Heart right ventricle (tissue), 16 donors: ENCODE data around the gene ZRANB2. TPM values are rescaled to one million over a fixed set of nuclear protein-coding genes. Genes with fewer than 3 reads are reported as not detected.

Experiments used
- ATAC-seq, 8 donors: fragments of 200-7000 bp; cut with Tn5 transposase; one replicate each; pipeline ENCODE4 v1.9.1; 2020; ENCODE audit warnings: mild to moderate bottlenecking in 8 of 8, moderate library complexity in 8 of 8, moderate number of reproducible peaks in 1 of 8
- DNase-seq, 2 donors: peaks; one replicate each; pipeline ENCODE4 v3.0.0-alpha.2; 2020
- H3K27ac ChIP-seq, 10 donors: fragments of 200-600 bp; sonication (generic) in 2 of 10; one replicate each; pipeline versions ENCODE4 v1.5.0 to v1.8.0; 2020 to 2022; ENCODE audit warnings: mild to moderate bottlenecking in 3 of 10
- H3K27me3 ChIP-seq, 7 donors: fragments of 200-600 bp; one replicate each; pipeline ENCODE4 v1.8.0; 2021 to 2022; ENCODE audit warnings: mild to moderate bottlenecking in 2 of 7
- H3K36me3 ChIP-seq, 9 donors: fragments of 200-600 bp; sonication (generic) in 1 of 9; one replicate each; pipeline versions ENCODE4 v1.5.0 to v1.8.0; 2020 to 2022; ENCODE audit warnings: mild to moderate bottlenecking in 2 of 9
- H3K4me1 ChIP-seq, 9 donors: fragments of 200-600 bp; sonication (generic) in 1 of 9; one replicate each; pipeline versions ENCODE4 v1.5.0 to v1.8.0; 2020 to 2022; ENCODE audit warnings: mild to moderate bottlenecking in 4 of 9
- H3K4me3 ChIP-seq, 10 donors: fragments of 200-600 bp; sonication (generic) in 2 of 10; one replicate each; pipeline versions ENCODE4 v1.5.0 to v1.8.0; 2020 to 2022; ENCODE audit warnings: mild to moderate bottlenecking in 7 of 10, moderate library complexity in 2 of 10
- H3K9me3 ChIP-seq, 11 donors: fragments of 200-600 bp in 10 of 11; sonication (generic) in 2 of 11; one replicate each; pipeline versions ENCODE4 v1.5.0 to v1.8.0; 2013 to 2022; ENCODE audit warnings: mild to moderate bottlenecking in 2 of 11, control low read depth in 1 of 11, moderate library complexity in 1 of 11
- WGBS, 2 donors: extraction: QIAGEN DNeasy Blood & Tissue Kit; methylation state at CpG; one replicate each; pipeline ENCODE4 v1.1.7; 2013; ENCODE audit warnings: inconsistent platforms in 1 of 2; 5-methylcytosine and 5-hydroxymethylcytosine counted together
- intact Hi-C, 10 donors: fragments of 100-400 bp; cut with DNase I; formaldehyde crosslinking; loops; one replicate each; pipeline versions ENCODE4 v1.11.1 to v1.14.2; 2022
- polyA plus RNA-seq, 2 donors: library from polyadenylated mRNA; stranded (reverse); fragments of 200-250 nt; gene quantifications; one replicate each; pipeline ENCODE4 v1.2.3, GENCODE V29; 2013
- total RNA-seq, 10 donors: library from RNA; stranded (reverse); fragmentation: NEBNext Ultra II Directional in 3 of 10; extraction: Animal tissue kit (Norgen Biotek cat#: 25700) in 3 of 10; gene quantifications; one replicate each; pipeline versions ENCODE4 v1.2.1 to v1.2.4, GENCODE V29; 2021 to 2023
- TF ChIP-seq, protein P1 (sequence below), 9 donors: fragments of 200-600 bp; sonication (generic) in 2 of 9; IDR thresholded peaks; one replicate each; pipeline versions ENCODE4 v1.5.0 to v1.8.0; 2021 to 2022; ENCODE audit warnings: antibody characterized with exemption in 9 of 9, mild to moderate bottlenecking in 5 of 9, moderate library complexity in 1 of 9
- donor health status: Arrhythmogenic right ventricular cardiomyopathy.
- donor health status: ischemic (EF 13 %, LVEDD 7.1; RV severe dilation, severe dysfunction).
- donor health status: healthy with polysubstance abuse.
- donor health status: DM: no; HTN: yes; CAD: no.
- donor health status: DM: no; HTN: no; CAD: no.
- donor health status: ischemic (EF 25% LVEDD 6.9; RV normal size, moderate dysfunction).
- donor health status: ischemic (EF 25% LVEDD 5.7; RV mildly dilated, moderate dysfunction).
- donor health status: healthy.
- donor health status: DM: yes; HTN: yes; CAD: no.
- donor health status: Ischemic cardiomyopathy.
- donor health status: ischemic (EF 35%, LVEDD 5.7; RV mildly dilated, moderate dysfunction).
- donor health status: nonischemic (EF 11% LVEDD 7.7; RV severe dilation, severe dysfunction).
- donor health status: DM: yes; HTN: yes; CAD: no.
- donor health status: PGD.
- donor health status: ischemic (EF 29% LVEDD 5.4; RV normal size, mild dysfunction).
- donor health status: nonischemic (EF 23%, LVEDD 6.1; RV moderate dilation, normal function).

ZRANB2 gene
- total and polyA plus RNA-seq, 12 donors, result 26.5 to 55.5 (median 48.4) TPM

DNA sequence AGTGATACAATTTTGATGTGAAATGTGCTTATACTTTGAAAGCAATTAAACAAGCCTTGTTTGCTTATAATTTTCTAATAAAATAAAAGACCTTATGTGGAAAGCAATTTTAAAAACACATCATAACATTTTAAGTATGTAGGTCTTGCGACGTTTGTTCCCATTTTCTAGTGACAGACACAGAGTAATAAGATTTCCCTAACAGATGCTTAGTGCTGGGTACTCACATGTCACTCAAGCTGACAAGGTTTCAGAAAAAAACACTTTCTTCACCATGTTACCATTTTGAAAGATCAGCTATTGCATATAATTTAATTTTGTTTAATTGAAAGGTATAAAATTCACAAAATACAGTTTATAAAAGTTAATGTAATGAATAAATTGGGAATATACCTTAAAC lies 14.1 kb upstream of the ZRANB2 start:
- Histone ChIP-seq H3K4me1 (no peaks in the 10 kb centered on the region), H3K27me3 (no peaks in the 10 kb centered on the region), H3K27ac (no peak overlapping the region), H3K36me3 (no peaks in the 10 kb centered on the region), H3K9me3 (no peaks in the 10 kb centered on the region), H3K4me3 (no peak overlapping the region)
- TF ChIP-seq, protein P1, sequence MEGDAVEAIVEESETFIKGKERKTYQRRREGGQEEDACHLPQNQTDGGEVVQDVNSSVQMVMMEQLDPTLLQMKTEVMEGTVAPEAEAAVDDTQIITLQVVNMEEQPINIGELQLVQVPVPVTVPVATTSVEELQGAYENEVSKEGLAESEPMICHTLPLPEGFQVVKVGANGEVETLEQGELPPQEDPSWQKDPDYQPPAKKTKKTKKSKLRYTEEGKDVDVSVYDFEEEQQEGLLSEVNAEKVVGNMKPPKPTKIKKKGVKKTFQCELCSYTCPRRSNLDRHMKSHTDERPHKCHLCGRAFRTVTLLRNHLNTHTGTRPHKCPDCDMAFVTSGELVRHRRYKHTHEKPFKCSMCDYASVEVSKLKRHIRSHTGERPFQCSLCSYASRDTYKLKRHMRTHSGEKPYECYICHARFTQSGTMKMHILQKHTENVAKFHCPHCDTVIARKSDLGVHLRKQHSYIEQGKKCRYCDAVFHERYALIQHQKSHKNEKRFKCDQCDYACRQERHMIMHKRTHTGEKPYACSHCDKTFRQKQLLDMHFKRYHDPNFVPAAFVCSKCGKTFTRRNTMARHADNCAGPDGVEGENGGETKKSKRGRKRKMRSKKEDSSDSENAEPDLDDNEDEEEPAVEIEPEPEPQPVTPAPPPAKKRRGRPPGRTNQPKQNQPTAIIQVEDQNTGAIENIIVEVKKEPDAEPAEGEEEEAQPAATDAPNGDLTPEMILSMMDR (IDR thresholded peaks at IDR 0.05), result no peak
- 95 to 98% methylated on average over 2 of the region's 2 CpGs for WGBS, 2 donors
- no peak for ATAC-seq
- intact Hi-C loops, result loop anchor here in 3 of 10 donors (10.0 kb wide), 2 partner anchors 430 to 440 kb away; no protein-coding TSS in a partner anchor
- no peak for DNase-seq

DNA sequence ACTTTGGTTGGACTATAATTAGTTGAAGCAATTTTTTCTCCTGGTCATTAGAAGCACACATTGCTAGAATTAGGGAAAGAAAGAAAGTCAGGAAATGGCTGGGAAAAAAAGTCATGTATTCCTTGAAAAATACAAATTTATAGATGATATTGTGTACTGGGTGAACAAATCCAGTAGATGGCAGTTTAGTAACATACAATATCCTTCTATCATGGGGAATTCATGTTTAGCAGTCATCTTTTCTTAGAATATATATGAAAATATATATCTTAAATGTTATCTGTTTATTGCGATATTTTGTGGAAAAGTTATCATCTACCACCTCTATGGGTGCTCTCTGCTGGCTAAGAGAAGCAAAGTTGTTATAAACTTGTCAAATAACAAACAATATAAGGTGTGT lies 13.1 kb upstream of the ZRANB2 start:
- intact Hi-C loops, result loop anchor here in 3 of 10 donors (10.0 kb wide), 2 partner anchors 431 to 441 kb away; no protein-coding TSS in a partner anchor
- no peaks in the 10 kb centered on the region for H3K27me3 ChIP-seq
- H3K27ac ChIP-seq, result no peak overlapping the region
- H3K4me1 ChIP-seq, result no peaks in the 10 kb centered on the region
- no peak overlapping the region for H3K4me3 ChIP-seq
- no peaks in the 10 kb centered on the region for H3K9me3 ChIP-seq
- no peak for DNase-seq
- TF ChIP-seq, protein P1 (IDR thresholded peaks at IDR 0.05), result peak in 7 of 9 donors; percentile 20 to 54 (median 42)
- 63 to 76% methylated on average over 1 of the region's 1 CpG for WGBS, 2 donors
- ATAC-seq, result no peak
- no peaks in the 10 kb centered on the region for H3K36me3 ChIP-seq

DNA sequence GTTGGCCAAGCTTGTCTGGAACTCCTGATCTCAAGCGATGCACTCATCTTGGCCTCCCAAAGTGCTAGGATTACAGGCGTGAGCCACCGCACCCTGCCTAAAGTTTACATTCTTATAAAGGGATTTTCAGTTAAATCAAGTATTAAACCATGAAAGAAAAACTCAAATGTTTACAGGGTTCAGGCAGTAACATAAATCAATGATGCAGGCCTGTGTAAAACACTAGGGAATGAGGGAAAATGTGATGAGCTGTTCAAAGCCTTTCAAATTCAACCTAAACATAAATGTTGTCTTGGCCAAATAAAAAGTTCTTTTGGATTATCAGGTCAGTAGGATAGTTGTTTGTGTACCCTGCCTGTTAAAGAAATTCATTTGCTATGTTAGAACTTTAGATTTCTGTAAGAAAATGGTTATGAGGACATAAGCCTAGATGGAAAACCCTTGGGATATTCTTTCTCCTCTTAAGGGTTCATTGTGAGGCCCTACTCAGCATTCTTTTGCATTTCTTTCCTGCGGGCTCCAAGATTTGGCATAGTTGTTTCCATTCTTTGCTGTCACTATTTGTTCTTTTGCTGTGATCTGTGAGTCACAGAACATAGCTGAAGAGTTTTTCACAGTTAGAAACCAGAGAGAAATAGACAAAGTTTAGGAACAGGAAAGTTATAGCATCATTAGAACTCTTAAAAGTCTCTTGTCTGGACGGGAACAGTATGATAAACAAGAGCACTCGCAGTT lies 8.9 kb upstream of the ZRANB2 start:
- DNase-seq (no peak), ATAC-seq (no peak)
- Histone ChIP-seq H3K4me3 (no peak overlapping the region), H3K27ac (no peak overlapping the region), H3K27me3 (no peaks in the 10 kb centered on the region), H3K36me3 (no peaks in the 10 kb centered on the region), H3K9me3 (no peaks in the 10 kb centered on the region), H3K4me1 (peaks cover 0 to 4% (median 0%) of the 10 kb centered on the region in 9 donors)
- intact Hi-C loops, result loop anchor here in 4 of 10 donors (10.0 kb wide), 2 partner anchors 435 to 445 kb away; no protein-coding TSS in a partner anchor
- 79 to 84% methylated on average over 6 of the region's 6 CpGs for WGBS, 2 donors
- TF ChIP-seq, protein P1 (IDR thresholded peaks at IDR 0.05), result no peak

DNA sequence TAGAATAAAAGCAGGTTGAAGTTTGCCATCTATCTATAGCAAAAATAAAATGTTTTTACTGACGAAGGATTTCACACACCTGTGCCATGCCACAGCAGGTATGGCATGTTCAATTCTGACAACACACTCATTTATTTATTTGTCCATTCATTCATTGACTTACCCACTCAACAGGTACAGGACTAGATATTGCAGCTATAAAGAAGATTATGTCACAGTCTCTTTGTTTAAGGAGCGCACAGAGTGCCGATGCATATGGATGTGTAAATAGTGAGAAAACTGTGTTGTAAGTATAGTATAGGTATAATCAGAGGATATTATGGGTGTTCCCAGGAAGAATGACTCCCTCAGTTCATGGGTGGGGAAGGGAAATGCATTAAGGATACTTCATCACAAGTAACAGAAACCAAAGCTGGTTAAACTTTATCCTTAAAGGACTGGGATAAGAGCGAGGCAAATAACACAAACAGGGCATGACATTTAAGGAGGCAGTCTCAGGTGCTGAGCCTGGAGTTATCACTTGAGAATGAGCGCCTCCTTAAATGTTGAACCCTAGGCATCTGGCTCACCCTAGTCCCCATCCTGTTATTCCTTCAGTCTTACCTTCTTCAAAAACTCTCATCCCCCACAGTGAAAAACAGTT lies 7.9 kb upstream of the ZRANB2 start:
- Histone ChIP-seq H3K27me3 (peaks cover 0 to 6% (median 0%) of the 10 kb centered on the region in 7 donors), H3K27ac (no peak overlapping the region), H3K4me3 (no peak overlapping the region), H3K4me1 (peaks cover 0 to 4% (median 0%) of the 10 kb centered on the region in 9 donors), H3K36me3 (no peaks in the 10 kb centered on the region), H3K9me3 (no peaks in the 10 kb centered on the region)
- WGBS, 2 donors, result 81 to 87% methylated on average over 5 of the region's 5 CpGs
- ATAC-seq, result no peak
- no peak for DNase-seq
- TF ChIP-seq, protein P1 (IDR thresholded peaks at IDR 0.05), result no peak
- intact Hi-C loops, result loop anchor here in 1 of 10 donors (10.0 kb wide), 1 partner anchor 436 kb away; no protein-coding TSS in a partner anchor
